ENCODE results near the gene NEK5.
A peak's percentile ranks its signal among the peaks of the same experiment; 100 is the strongest.
"Not testable (repeated sequence)": the region's sequence is repeated elsewhere in the genome, so short reads cannot be mapped to it uniquely, and the experiment has no call there.

Gene NEK5, protein sequence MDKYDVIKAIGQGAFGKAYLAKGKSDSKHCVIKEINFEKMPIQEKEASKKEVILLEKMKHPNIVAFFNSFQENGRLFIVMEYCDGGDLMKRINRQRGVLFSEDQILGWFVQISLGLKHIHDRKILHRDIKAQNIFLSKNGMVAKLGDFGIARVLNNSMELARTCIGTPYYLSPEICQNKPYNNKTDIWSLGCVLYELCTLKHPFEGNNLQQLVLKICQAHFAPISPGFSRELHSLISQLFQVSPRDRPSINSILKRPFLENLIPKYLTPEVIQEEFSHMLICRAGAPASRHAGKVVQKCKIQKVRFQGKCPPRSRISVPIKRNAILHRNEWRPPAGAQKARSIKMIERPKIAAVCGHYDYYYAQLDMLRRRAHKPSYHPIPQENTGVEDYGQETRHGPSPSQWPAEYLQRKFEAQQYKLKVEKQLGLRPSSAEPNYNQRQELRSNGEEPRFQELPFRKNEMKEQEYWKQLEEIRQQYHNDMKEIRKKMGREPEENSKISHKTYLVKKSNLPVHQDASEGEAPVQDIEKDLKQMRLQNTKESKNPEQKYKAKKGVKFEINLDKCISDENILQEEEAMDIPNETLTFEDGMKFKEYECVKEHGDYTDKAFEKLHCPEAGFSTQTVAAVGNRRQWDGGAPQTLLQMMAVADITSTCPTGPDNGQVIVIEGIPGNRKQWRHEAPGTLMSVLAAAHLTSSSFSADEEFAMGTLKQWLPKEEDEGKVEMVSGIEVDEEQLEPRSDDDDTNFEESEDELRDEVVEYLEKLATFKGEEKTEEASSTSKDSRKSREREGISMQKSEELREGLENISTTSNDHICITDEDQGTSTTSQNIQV

DNA sequence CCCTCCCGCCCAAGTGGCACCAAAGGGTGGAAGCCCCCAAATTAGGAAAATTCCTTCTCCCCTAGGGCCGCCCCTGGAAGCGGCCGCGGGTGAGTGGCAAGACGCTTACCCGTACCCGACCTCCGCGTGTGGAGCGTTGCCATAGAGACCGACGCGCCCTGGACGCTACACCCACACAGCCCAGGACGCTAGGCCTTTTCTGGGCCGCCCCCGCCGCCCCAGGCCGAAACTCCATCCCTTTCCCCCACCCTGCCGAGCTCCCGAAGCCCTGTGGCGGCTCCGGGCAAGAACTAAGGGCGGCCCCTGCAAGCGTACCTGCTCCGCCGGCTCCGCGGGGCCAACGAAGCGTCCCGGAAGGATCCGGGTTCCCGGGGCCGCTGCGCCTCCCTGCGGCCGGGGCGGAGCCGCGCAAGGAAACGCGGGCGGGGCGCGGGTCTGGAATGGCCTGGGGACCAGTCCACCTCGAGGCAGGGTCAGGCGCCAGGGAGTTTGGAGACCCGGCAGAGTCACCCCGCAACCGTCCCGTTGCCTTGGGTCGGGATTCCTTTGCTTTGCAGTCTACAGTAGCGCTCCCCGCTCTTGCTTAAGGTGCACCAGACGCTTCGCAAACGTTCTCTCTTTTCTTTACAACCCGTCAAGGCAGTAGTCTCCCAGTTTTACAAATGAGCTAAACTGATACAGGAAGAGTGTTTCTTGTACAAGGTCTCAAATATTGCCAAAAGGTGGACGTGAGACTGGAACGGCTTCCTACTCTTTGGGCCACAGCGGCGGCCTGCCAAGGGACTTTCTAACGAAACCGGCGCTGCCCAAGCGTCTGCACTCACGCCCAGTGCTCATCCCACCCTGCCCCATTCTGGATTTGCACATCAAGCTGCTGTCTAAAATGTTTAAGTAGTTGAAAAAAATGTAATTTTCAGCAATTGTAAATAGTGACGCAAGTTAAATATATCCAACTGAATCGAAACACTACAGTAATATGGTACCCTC lies at the start of gene NEK5:
Gene NEK5, minus strand, starts transcription at position 360 of the 987 bp plus-strand sequence. CDS start 1,591 bp downstream, outside the sequence.
- peak; percentile 79 for DNase-seq (ENCODE audit: low spot score)

DNA sequence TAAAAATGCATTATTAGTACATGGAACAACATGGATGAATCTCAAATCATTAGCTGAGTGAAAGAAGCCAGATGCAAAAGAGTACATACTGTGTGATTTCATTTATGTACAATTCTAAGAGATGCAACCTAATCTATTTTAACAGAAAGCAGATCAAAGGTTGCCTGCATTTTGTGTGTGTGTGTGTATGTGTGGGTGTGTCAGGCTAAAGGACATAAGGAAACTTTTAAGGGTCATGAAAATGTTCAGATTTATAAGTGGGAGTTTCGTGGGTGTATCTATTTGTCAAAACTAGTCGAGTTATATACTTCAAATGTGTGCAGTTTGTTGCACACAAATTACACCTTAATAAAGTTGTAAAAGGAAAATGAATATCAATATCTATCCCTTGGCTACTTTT lies 48.4 kb upstream of the NEK5 start:
- DNase-seq (ENCODE audit: low spot score), result no peak

DNA sequence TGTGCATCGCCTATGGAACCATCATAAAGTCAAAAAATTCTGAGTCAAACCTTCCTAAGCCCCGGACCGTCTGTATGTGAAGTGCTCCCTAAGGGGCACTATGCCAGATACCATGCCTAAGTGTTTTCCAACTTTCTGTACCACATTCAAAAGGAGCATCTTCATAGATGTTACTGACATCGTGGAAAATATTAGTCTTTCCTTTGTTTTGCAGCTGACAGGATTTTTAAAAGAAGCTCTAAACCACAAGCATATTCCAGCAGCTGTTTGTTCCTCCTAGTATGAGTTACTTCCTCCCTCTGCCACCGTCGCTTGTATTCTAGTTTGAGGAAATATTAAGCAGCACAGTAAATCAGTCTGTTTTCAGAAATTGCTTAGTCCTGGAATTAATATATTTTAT lies 45.1 kb upstream of the NEK5 start:
- DNase-seq (ENCODE audit: low spot score), result not testable (repeated sequence)

DNA sequence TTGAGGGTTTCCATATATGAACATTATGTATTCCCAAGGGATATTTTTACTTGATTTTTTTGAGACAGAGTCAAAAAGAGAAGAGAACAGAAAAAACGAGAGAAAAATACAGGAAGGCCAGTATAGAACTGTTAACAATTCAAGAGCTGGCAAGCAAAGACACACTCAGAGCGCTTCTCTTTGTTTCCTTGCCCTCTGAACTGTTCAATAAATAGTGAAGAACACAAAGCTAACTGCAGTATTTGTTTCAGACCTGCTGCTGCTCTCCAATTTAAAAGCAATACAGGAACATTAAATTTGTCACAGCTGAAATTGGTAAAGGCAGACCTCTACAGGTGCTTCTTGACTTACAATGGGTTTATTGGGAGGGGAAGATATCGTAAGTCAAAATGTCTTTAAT lies 44.5 kb upstream of the NEK5 start:
- no peak for DNase-seq (ENCODE audit: low spot score)

GRCh38 chr13:52171686-52172085 lies 42.8 kb upstream of the NEK5 start:
- not testable (repeated sequence) for DNase-seq (ENCODE audit: low spot score)

DNA sequence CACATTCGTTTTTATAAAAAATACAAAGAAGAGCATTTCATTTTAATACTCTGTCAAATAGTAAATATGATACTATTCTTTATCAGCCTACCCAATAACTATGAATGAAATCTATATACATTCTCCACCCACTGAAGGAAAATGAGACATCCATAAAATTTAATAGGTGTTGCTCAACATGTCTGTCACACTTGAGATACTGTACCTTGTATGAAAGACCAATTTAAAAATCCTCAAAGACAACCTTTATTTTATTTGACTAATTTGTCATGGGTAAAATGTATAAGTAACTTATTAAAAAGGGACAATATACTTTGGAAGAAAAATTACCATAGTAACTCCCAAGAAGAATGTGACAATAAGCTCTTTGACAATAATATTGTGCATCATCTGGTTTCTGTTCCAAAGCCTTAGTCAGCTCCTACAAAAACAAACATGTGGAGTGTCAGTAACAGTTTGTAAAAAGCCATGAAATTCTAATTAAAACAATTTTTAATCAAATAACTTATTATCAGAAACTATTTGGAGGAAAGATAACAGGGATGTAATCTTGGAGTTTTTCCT lies 42.0 kb upstream of the NEK5 start:
- not testable (repeated sequence) for DNase-seq (ENCODE audit: low spot score)

DNA sequence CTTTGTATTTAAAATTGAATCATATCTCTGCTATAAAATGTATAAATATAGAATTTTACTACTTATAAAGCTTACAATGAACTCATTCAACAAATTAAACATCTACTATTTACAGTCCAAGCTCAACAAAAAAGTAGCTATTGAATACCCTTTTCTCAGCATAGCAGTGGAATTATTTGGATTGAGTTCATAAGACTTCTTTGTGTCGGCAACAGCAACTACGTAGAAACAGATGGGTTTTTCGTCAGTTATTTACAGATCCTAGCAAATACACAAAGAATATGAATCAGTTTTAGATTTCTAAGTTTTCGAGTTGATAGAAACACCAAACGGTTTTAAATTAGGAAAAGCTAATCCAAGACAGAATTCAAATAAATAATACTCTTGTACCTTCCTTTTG lies 41.0 kb upstream of the NEK5 start:
- DNase-seq (ENCODE audit: low spot score), result no peak

GRCh38 chr13:52165411-52165810 lies 36.5 kb upstream of the NEK5 start:
- no peak for DNase-seq (ENCODE audit: low spot score)

GRCh38 chr13:52164989-52165388 lies 36.1 kb upstream of the NEK5 start:
- DNase-seq (ENCODE audit: low spot score), result no peak

- DNase-seq (ENCODE audit: low spot score), result not testable (repeated sequence)
Observed at GRCh38 chr13:52163878-52164277, 35.0 kb upstream of the NEK5 start.

- no peak for DNase-seq (ENCODE audit: low spot score)
Observed at GRCh38 chr13:52162279-52163101, 33.6 kb upstream of the NEK5 start.

- no peak for DNase-seq (ENCODE audit: low spot score)
Observed at GRCh38 chr13:52161181-52161646, 32.3 kb upstream of the NEK5 start.

- DNase-seq (ENCODE audit: low spot score), result no peak
Observed at GRCh38 chr13:52160506-52160905, 31.6 kb upstream of the NEK5 start.

DNA sequence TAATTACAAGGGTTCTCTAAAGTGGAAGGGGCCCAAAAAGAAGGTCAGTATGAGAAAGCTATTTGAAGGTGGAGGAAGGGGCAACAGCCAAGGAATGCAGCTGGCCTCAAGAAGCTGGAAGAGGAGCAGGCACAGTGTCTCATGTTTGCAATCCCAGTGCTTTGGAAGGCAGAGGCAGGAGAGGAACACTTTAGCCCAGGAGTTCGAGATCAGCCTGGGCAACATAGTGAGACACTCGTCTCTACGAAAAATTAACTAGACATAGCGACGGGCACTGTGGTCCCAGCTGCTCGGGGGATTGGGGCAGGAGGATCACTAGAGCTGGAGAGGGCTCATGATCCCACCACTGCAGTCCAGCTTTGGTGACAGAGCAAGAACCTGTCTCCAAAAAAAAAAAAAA lies 31.2 kb upstream of the NEK5 start:
- no peak for DNase-seq (ENCODE audit: low spot score)

DNA sequence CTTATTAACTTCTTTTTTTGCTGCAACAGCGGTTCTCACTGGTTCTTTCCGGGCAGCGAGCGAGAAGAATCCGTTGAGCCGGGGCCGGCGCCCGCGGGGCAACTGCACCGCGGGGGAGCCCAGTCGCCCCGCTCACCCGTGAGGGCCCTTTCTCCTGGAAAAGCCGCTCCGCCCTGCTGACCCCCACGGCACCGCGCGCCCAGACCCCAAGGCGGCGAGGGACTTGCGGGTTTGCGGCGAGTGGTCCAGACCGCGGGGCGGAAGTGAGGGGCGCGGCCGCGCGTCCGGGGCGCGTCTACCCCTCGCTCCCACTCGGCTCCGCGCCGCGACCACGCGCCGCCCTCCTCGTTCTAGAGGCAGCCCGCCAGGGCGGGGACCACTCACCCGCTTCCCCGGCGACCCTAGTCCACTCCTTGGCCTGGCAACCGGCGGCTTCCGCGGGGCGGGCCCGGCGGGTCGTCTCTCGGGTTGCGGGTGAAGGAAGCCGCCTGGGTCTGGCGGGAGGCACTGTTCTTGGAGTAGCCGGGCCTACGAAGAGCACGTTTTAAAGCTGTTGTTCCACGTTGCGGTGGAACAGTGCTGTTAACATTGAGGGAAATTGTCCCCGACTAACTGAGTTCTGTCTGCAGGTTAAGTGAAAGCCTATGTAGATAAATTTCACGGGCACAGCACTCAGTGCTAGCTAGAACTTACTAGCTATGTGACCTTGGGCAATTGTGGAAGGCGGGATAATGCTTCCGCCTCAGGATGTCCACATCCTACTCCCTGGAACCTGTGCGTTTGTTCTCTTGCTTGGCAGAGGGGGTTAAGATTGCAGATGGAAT lies 30.5 kb upstream of the NEK5 start, which contains the start of gene NEK3:
Gene NEK3, minus strand, starts transcription at position 439 of the 824 bp plus-strand sequence. CDS start 3,406 bp downstream, outside the sequence.
- DNase-seq (ENCODE audit: low spot score), result peak; percentile 52

DNA sequence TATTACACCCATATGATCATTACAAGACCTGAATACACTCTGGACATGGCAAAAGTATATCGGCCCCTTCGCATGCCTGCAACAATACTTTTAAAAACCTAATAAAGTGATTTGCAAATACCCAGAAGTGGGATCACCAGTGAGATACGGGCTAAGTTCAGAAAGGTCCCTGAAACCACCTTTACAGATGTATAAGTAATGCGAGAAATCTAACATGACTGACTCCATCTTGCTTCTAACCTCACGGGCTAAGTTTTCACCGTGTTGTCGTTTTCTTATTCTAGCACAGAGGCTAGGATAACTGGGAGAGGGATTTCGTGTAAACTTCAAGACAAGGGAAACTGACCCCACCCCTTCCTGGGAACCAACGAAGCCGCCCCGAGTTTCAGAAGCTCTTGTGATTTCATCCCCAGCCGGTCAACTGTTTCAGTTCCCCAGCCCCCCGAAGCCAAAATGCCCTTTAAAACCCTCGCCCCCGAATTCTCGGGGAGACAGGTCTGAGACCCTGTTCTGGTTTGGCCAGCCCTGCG lies 29.8 kb upstream of the NEK5 start:
- no peak for DNase-seq (ENCODE audit: low spot score)

DNA sequence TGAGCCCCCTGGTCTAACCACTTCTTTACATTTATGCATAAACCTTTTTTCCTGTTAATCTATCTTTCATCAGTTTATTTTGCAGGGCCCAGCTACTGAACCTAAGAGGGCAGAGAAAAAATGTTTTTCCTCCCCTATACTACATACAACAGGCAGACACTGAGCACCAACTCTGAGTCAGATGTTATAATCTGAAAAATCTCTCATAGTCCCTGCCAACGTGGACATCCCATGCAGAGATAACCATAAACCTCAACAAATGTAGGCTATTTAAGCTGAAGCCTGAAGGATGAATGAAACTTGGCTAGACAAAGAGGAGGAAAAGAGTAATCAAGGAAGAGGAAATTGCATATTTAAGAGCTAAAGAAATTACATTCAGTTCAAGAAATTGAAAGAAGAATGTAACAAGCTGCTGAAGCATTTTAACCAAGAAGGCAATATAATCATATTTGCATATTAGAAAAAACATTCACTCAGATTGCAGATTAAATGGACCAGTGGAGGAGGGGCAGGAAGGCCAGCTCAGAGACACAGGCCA lies 27.9 kb upstream of the NEK5 start:
- no peak for DNase-seq (ENCODE audit: low spot score)

- no peak for DNase-seq (ENCODE audit: low spot score)
Observed at GRCh38 chr13:52155177-52155576, 26.3 kb upstream of the NEK5 start.

DNA sequence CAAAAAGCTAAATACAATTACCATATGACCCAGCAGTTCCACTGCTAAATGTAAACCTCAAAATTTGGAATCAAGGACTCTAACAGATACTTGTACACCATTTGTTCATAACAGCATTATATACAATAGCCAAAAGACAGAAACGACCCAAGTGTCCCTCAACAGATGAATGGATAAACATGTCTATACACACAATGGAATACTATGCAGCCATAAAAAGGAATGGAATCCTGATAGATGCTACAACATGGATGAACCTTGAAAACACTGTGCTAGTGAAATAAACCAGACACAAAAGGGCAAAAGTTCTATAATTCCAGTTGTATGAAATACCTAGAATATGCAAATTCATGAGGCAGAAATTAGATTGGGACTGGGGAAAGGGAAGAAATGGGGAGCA lies 18.4 kb upstream of the NEK5 start:
- DNase-seq (ENCODE audit: low spot score), result no peak

All from HuH-7 (cell line).